Glutamatergic neuron (in vitro differentiated cells): ENCODE results near the gene ZNF487. TPM values are rescaled to one million over a fixed set of nuclear protein-coding genes. Genes with fewer than 3 reads are reported as not detected.
A peak's percentile ranks its signal among the peaks of the same experiment; 100 is the strongest.

Experiments
- DNase-seq: peaks from one replicate; pipeline ENCODE4 v3.0.0; 2022
- H3K27ac Mint-ChIP-seq: one replicate; pipeline ENCODE4 v1.8.0; 2020; ENCODE audit warnings: mild to moderate bottlenecking, mixed read lengths, inconsistent platforms; ENCODE audit not compliant: unreplicated experiment
- H3K27me3 Mint-ChIP-seq: one replicate; pipeline ENCODE4 v1.8.0; 2020; ENCODE audit warnings: mild to moderate bottlenecking, moderate library complexity, mixed read lengths, inconsistent platforms; ENCODE audit not compliant: unreplicated experiment
- H3K36me3 Mint-ChIP-seq: one replicate; pipeline ENCODE4 v1.8.0; 2020; ENCODE audit warnings: mild to moderate bottlenecking, mixed read lengths, inconsistent platforms; ENCODE audit not compliant: unreplicated experiment
- H3K4me1 Mint-ChIP-seq: one replicate; pipeline ENCODE4 v1.8.0; 2020; ENCODE audit warnings: mild to moderate bottlenecking, low read depth, mixed read lengths, inconsistent platforms; ENCODE audit not compliant: unreplicated experiment
- H3K4me3 Mint-ChIP-seq: one replicate; pipeline ENCODE4 v1.8.0; 2020; ENCODE audit warnings: mild to moderate bottlenecking, mixed read lengths, inconsistent platforms; ENCODE audit not compliant: unreplicated experiment
- H3K9me3 Mint-ChIP-seq: one replicate; pipeline ENCODE4 v1.8.0; 2020; ENCODE audit warnings: mild to moderate bottlenecking, moderate library complexity, mixed read lengths, inconsistent platforms; ENCODE audit not compliant: unreplicated experiment
- total RNA-seq: library from RNA; stranded (reverse); fragmentation: NEBNext Ultra II Directional; extraction: Animal tissue kit (Norgen Biotek cat#: 25700); gene quantifications from one replicate; pipeline ENCODE4 v1.2.1, GENCODE V29; 2021; ENCODE audit not compliant: unreplicated experiment
- TF ChIP-seq, protein P1 (sequence below): fragments of 200-600 bp; sonication (generic); IDR thresholded peaks from one replicate; pipeline ENCODE4 v1.5.0; 2021; ENCODE audit not compliant: partially characterized antibody, unreplicated experiment

ZNF487 gene
- total RNA-seq, 1 donor from 2014 or later, result 2.1 TPM

DNA sequence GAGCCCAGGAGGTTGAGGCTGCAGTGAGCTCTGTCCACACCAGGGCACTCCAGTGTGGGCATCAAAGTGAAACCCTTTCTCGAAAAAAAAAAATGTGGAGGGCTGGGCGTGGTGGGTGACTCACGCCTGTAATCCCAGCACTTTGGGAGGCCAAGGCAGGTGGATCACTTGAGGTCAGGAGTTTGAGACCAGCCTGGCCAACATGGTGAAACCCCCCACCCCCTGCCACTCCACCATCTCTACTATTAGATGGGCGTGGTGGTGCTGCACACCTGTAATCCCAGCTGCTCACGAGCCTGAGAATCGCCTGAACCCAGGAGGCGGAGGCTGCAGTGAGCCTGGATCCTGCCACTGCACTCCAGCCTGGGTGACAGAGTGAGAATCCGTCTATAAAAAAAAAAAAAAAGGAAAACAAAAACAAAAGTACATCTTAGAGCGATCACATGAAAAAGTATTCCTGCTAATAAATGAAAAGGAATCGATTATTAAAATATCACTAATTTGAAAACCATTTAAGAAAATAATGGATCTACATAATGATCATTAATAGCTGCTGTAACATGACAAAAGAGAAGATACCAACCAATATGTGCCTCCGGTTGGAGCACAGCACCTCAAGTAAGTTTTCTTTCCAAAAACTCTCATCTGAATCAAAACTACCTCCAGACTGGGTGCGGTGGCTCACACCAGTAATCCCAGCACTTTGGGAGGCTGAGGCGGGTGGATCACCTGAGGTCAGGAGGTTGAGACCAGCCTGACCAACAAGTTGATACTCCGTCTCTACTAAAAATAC, 32.8 kb upstream of the ZNF487 start:
- Mint-ChIP-seq H3K27ac (no peak overlapping the region), H3K27me3 (peaks cover 3% of the 10 kb centered on the region), H3K4me1 (peaks cover 16% of the 10 kb centered on the region), H3K9me3 (peaks cover 7% of the 10 kb centered on the region), H3K4me3 (no peak overlapping the region), H3K36me3 (no peaks in the 10 kb centered on the region)
- DNase-seq, result no peak
- TF ChIP-seq, protein P1, sequence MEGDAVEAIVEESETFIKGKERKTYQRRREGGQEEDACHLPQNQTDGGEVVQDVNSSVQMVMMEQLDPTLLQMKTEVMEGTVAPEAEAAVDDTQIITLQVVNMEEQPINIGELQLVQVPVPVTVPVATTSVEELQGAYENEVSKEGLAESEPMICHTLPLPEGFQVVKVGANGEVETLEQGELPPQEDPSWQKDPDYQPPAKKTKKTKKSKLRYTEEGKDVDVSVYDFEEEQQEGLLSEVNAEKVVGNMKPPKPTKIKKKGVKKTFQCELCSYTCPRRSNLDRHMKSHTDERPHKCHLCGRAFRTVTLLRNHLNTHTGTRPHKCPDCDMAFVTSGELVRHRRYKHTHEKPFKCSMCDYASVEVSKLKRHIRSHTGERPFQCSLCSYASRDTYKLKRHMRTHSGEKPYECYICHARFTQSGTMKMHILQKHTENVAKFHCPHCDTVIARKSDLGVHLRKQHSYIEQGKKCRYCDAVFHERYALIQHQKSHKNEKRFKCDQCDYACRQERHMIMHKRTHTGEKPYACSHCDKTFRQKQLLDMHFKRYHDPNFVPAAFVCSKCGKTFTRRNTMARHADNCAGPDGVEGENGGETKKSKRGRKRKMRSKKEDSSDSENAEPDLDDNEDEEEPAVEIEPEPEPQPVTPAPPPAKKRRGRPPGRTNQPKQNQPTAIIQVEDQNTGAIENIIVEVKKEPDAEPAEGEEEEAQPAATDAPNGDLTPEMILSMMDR, result no peak

DNA sequence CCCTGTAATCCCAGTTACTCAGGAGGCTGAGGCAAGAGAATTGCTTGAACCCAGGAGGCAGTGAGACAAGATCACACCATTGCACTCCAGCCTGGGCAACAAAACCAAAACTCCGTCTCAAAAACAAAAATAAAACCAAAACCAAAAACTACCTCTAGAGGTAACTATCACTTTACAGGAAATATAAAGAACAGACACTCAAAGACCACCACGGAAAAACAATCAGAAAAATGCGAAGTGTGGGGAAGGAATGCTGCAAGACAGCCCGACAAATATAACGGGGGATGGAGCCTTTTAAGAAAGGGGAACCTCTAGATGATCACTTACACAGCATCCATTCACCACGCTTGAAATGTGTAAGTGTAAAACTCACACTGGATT, 32.2 kb upstream of the ZNF487 start:
- Mint-ChIP-seq H3K9me3 (peaks cover 6% of the 10 kb centered on the region), H3K27me3 (peaks cover 3% of the 10 kb centered on the region), H3K4me3 (peak overlapping the region; percentile 38), H3K27ac (no peak overlapping the region), H3K4me1 (peaks cover 16% of the 10 kb centered on the region), H3K36me3 (no peaks in the 10 kb centered on the region)
- DNase-seq, result no peak
- TF ChIP-seq, protein P1, result no peak

DNA sequence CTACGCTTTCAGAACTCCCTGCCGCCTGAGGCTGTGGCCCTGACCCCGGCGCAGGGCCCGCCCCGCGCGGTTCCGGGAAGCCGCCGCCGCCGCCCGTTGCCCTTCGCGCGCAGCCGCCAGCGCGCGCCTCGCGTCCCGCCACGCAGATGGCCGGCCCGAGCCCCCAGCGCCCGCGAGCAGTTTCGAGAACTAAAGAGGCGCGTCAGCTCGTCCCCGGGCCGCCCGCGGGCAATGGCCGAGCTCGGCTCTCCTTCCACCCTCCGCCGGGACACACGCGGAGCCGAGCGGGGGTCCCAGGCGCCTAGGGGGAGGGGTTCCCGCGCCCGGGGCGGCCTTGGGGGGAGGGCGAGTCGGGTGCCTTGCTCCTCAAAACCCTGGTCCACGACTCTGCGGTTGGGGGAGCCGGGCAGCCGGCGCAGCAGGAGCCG, 29.7 kb upstream of the ZNF487 start:
- Mint-ChIP-seq H3K27me3 (peaks cover 3% of the 10 kb centered on the region), H3K27ac (no peak overlapping the region), H3K9me3 (peaks cover 6% of the 10 kb centered on the region), H3K4me3 (peak overlapping the region; percentile 91), H3K4me1 (peaks cover 8% of the 10 kb centered on the region), H3K36me3 (no peaks in the 10 kb centered on the region)
- TF ChIP-seq, protein P1, result no peak
- peak; percentile 66 for DNase-seq

DNA sequence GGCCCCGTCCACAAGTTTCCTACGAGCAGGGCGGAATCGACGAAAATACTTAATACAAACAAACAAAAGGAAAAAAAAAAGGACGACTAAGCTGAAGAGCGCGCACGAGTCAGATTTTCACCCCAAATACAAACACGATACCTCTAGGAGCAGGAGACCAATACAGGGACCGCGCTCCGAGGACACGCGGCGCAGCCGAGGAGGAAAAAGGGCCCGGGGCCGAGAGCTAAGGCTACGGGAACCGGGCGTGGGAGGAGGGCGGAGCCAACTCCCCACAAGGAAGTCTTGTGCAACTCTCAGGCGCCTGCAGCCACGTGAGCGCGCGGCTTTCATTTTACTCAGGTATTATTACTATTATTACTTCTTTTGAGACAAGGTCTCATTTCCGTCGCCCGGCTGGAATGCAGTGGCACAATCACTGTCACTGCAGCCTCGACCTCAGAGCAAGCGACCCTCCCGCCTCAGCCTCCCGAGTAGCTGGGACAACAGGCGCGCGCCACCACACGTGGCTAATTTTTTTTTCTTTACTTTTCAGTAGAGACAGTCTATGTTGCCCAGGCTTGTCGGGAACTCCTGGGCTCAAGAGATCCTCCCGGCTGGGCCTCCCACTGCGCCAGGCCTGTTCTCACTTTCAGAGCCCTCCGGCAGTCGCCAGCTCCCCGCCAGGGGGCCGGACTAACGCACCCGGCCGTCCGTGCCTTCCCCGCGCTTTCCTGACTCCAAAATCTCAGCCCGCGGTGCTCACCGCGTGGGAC, 29.2 kb upstream of the ZNF487 start:
- Mint-ChIP-seq H3K9me3 (peaks cover 6% of the 10 kb centered on the region), H3K4me3 (peak overlapping the region; percentile 91), H3K4me1 (peaks cover 6% of the 10 kb centered on the region), H3K27ac (peak overlapping the region; percentile 78), H3K36me3 (no peaks in the 10 kb centered on the region), H3K27me3 (peaks cover 3% of the 10 kb centered on the region)
- TF ChIP-seq, protein P1, result peak; percentile 58
- peak; percentile 77 for DNase-seq

DNA sequence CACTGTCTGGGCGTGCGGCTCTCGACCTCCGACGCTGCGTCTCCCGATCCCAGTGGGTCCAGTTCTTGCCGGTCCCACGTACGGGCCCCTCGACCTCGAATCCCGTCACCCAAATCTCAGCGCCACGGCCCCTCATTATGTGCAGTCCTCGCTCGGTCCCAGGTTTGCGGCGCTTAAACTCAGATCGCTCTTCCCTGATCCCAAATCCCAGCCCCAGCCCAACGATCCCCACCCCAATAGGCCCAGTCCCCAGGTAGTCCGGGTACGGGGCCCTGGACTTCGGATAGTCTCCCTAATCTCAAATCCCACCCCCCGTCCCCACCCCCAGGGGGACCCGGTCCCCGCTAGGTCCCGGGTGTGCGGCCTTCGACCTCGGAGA, 28.6 kb upstream of the ZNF487 start:
- H3K4me3 Mint-ChIP-seq, result peak overlapping the region; percentile 91
- H3K9me3 Mint-ChIP-seq, result peaks cover 2% of the 10 kb centered on the region
- peak overlapping the region; percentile 78 for H3K27ac Mint-ChIP-seq
- TF ChIP-seq, protein P1, result no peak
- H3K27me3 Mint-ChIP-seq, result peaks cover 4% of the 10 kb centered on the region
- peaks cover 6% of the 10 kb centered on the region for H3K4me1 Mint-ChIP-seq
- peak; percentile 21 for DNase-seq
- no peaks in the 10 kb centered on the region for H3K36me3 Mint-ChIP-seq
